Mesenchymal stem cell (in vitro differentiated cells and primary cell): ENCODE measurements around the gene FAM20B.

Experiments used
- DNase-seq: peaks from one replicate; pipeline ENCODE4 v3.0.0-alpha.2; 2013
- H2AFZ ChIP-seq: one replicate; pipeline ENCODE4 v1.6.1; 2013; ENCODE audit warnings: low read depth, mild to moderate bottlenecking, control low read depth, inconsistent platforms, low read length, moderate library complexity
- H2AK5ac ChIP-seq: 2 replicates; pipeline ENCODE4 v1.6.1; 2013; ENCODE audit warnings: low read length, moderate library complexity, mild to moderate bottlenecking, inconsistent platforms; ENCODE audit not compliant: severe bottlenecking
- H2BK120ac ChIP-seq: one replicate; pipeline ENCODE4 v1.6.1; 2013; ENCODE audit warnings: low read depth, mild to moderate bottlenecking, inconsistent platforms, low read length, moderate library complexity
- H2BK12ac ChIP-seq, 2 experiments: one replicate each; pipeline ENCODE4 v1.6.1; 2013; ENCODE audit warnings: inconsistent platforms in 2 of 2, low read length in 2 of 2, mild to moderate bottlenecking in 2 of 2, moderate library complexity in 2 of 2, control low read depth in 1 of 2
- H2BK15ac ChIP-seq: one replicate; pipeline ENCODE4 v1.6.1; 2013; ENCODE audit warnings: mild to moderate bottlenecking, low read depth, inconsistent platforms; ENCODE audit not compliant: poor library complexity, severe bottlenecking
- H2BK5ac ChIP-seq: 2 replicates; pipeline ENCODE4 v1.6.1; 2013; ENCODE audit warnings: low read depth, mild to moderate bottlenecking, low read length, control low read depth, inconsistent platforms; ENCODE audit not compliant: poor library complexity, severe bottlenecking
- H3K14ac ChIP-seq, 2 experiments: one replicate each; pipeline ENCODE4 v1.6.1; 2013; ENCODE audit warnings: inconsistent platforms in 2 of 2, low read length in 2 of 2, control low read depth in 1 of 2, mild to moderate bottlenecking in 1 of 2, moderate library complexity in 1 of 2
- H3K18ac ChIP-seq, 2 experiments: one replicate each; pipeline ENCODE4 v1.6.1; 2013; ENCODE audit warnings: inconsistent platforms in 2 of 2, low read length in 2 of 2, control low read depth in 1 of 2, low read depth in 1 of 2, mild to moderate bottlenecking in 1 of 2
- H3K23ac ChIP-seq, 2 experiments: one replicate each; pipeline ENCODE4 v1.6.1; 2013; ENCODE audit warnings: inconsistent platforms in 2 of 2, low read length in 2 of 2, mild to moderate bottlenecking in 2 of 2, moderate library complexity in 2 of 2, control low read depth in 1 of 2
- H3K27ac ChIP-seq: 2 replicates; pipeline ENCODE4 v1.5.1; 2013; ENCODE audit warnings: mild to moderate bottlenecking, moderate library complexity, low read length, control low read depth, inconsistent platforms; ENCODE audit not compliant: poor library complexity, severe bottlenecking
- H3K27me3 ChIP-seq, 2 experiments: 2 replicates each; pipeline versions ENCODE4 v1.6.1 to v1.7.0; 2013; ENCODE audit warnings: low read length in 2 of 2, mild to moderate bottlenecking in 2 of 2, moderate library complexity in 2 of 2, control low read depth in 1 of 2, inconsistent platforms in 1 of 2; ENCODE audit not compliant: control insufficient read depth in 1 of 2, insufficient read depth in 1 of 2
- H3K36me3 ChIP-seq, 2 experiments: 2 replicates each; pipeline versions ENCODE4 v1.6.1 to v1.7.0; 2013; ENCODE audit warnings: low read length in 2 of 2, control low read depth in 1 of 2, inconsistent platforms in 1 of 2, low read depth in 1 of 2, mild to moderate bottlenecking in 1 of 2; ENCODE audit not compliant: insufficient read depth in 2 of 2, control insufficient read depth in 1 of 2
- H3K4ac ChIP-seq, 2 experiments: one replicate each; pipeline ENCODE4 v1.6.1; 2013; ENCODE audit warnings: inconsistent platforms in 2 of 2, low read length in 2 of 2, mild to moderate bottlenecking in 2 of 2, moderate library complexity in 2 of 2, control low read depth in 1 of 2, low read depth in 1 of 2
- H3K4me1 ChIP-seq: 2 replicates; pipeline ENCODE4 v1.6.1; 2013; ENCODE audit warnings: low read depth, low read length, control low read depth; ENCODE audit not compliant: control insufficient read depth, insufficient read depth
- H3K4me2 ChIP-seq: 2 replicates; pipeline ENCODE4 v1.6.1; 2013; ENCODE audit warnings: low read length, mild to moderate bottlenecking, inconsistent platforms; ENCODE audit not compliant: poor library complexity, severe bottlenecking
- H3K4me3 ChIP-seq, 2 experiments: 2 replicates each; pipeline versions ENCODE4 v1.5.1 to v1.7.0; 2013; ENCODE audit warnings: low read length in 2 of 2, mild to moderate bottlenecking in 2 of 2, control low read depth in 1 of 2, low read depth in 1 of 2; ENCODE audit not compliant: insufficient read depth in 1 of 2
- H3K79me1 ChIP-seq: replicated peaks from 2 replicates; pipeline ENCODE4 v1.6.1; 2013; ENCODE audit warnings: mild to moderate bottlenecking, control low read depth, low read length, inconsistent platforms; ENCODE audit not compliant: poor library complexity, severe bottlenecking
- H3K9ac ChIP-seq: 2 replicates; pipeline ENCODE4 v1.7.0; 2013; ENCODE audit warnings: mild to moderate bottlenecking, low read length, moderate library complexity
- H3K9me3 ChIP-seq: 2 replicates; pipeline ENCODE4 v1.7.0; 2013; ENCODE audit warnings: mild to moderate bottlenecking, low read length; ENCODE audit not compliant: control insufficient read depth
- H4K8ac ChIP-seq: one replicate; pipeline ENCODE4 v1.6.1; 2013; ENCODE audit warnings: inconsistent platforms, mild to moderate bottlenecking, low read length, moderate library complexity
- H4K91ac ChIP-seq: one replicate; pipeline ENCODE4 v1.6.1; 2013; ENCODE audit warnings: mild to moderate bottlenecking, low read length, inconsistent platforms
- WGBS: methylation state at CpG from one replicate; pipeline ENCODE4 v1.1.7; 2013; ENCODE audit warnings: mixed read lengths; 5-methylcytosine and 5-hydroxymethylcytosine counted together

Gene FAM20B

GRCh38 chr1:179023946-179024650 lies 1.6 kb upstream of the FAM20B start:
- H4K91ac ChIP-seq, result no peak overlapping the region
- no peak overlapping the region for H3K27ac ChIP-seq
- H3K4ac ChIP-seq, result no peak overlapping the region
- no peak overlapping the region for H2AFZ ChIP-seq
- peak overlapping the region; percentile 93 for H2BK15ac ChIP-seq
- no peaks in the 10 kb centered on the region for H3K9me3 ChIP-seq
- no peak overlapping the region for H2BK120ac ChIP-seq
- H3K79me1 ChIP-seq, result peaks cover 2% of the 10 kb centered on the region
- peaks cover 0 to 5% of the 10 kb centered on the region in 2 experiments for H3K27me3 ChIP-seq
- no peak overlapping the region for H3K14ac ChIP-seq
- peaks cover 1% of the 10 kb centered on the region for H3K4me1 ChIP-seq
- H3K18ac ChIP-seq, result no peak overlapping the region
- H2BK12ac ChIP-seq, result peak overlapping the region in 1 of 2 experiments; percentile 24
- WGBS, result 79% methylated on average over 10 of the region's 10 CpGs
- no peak for DNase-seq
- H3K36me3 ChIP-seq, result no peaks in the 10 kb centered on the region
- H3K4me2 ChIP-seq, result no peak overlapping the region
- H2AK5ac ChIP-seq, result no peak overlapping the region
- no peak overlapping the region for H3K9ac ChIP-seq
- H4K8ac ChIP-seq, result no peak overlapping the region
- H2BK5ac ChIP-seq, result no peak overlapping the region
- no peak overlapping the region for H3K4me3 ChIP-seq
- no peak overlapping the region for H3K23ac ChIP-seq

- peaks cover 0 to 5% of the 10 kb centered on the region in 2 experiments for H3K27me3 ChIP-seq
- H3K4ac ChIP-seq, result peak overlapping the region; percentile 56 to 76
- DNase-seq, result peak; percentile 50
- H2AK5ac ChIP-seq, result no peak overlapping the region
- H2BK120ac ChIP-seq, result peak overlapping the region; percentile 99
- H3K18ac ChIP-seq, result peak overlapping the region; percentile 70 to 89
- H3K36me3 ChIP-seq, result no peaks in the 10 kb centered on the region
- peaks cover 1% of the 10 kb centered on the region for H3K4me1 ChIP-seq
- H2BK5ac ChIP-seq, result peak overlapping the region; percentile 61
- peak overlapping the region; percentile 95 for H4K8ac ChIP-seq
- peak overlapping the region; percentile 92 for H4K91ac ChIP-seq
- H3K9me3 ChIP-seq, result no peaks in the 10 kb centered on the region
- H3K9ac ChIP-seq, result peak overlapping the region; percentile 84
- peak overlapping the region; percentile 43 for H3K27ac ChIP-seq
- no peak overlapping the region for H2BK12ac ChIP-seq
- H3K79me1 ChIP-seq, result peaks cover 4% of the 10 kb centered on the region
- peak overlapping the region; percentile 43 for H2AFZ ChIP-seq
- H3K14ac ChIP-seq, result peak overlapping the region; percentile 6 to 7
- peak overlapping the region; percentile 88 for H3K4me2 ChIP-seq
- peak overlapping the region; percentile 98 for H2BK15ac ChIP-seq
- H3K23ac ChIP-seq, result peak overlapping the region in 1 of 2 experiments; percentile 55
- WGBS, result under 1% methylated on average over 84 of the region's 110 CpGs
- peak overlapping the region; percentile 83 to 87 for H3K4me3 ChIP-seq
Observed at GRCh38 chr1:179025975-179026812, 500 bp downstream of the FAM20B start.

GRCh38 chr1:179026813-179027669 lies 1.3 kb downstream of the FAM20B start:
- WGBS, result 36% methylated on average over 8 of the region's 11 CpGs
- Histone ChIP-seq H3K4ac (no peak overlapping the region), H2AK5ac (no peak overlapping the region), H3K14ac (no peak overlapping the region), H3K36me3 (no peaks in the 10 kb centered on the region), H2BK120ac (no peak overlapping the region), H3K4me1 (peaks cover 1% of the 10 kb centered on the region), H4K8ac (no peak overlapping the region), H2BK5ac (no peak overlapping the region), H3K27ac (peak overlapping the region; percentile 43), H3K27me3 (peaks cover 0 to 5% of the 10 kb centered on the region in 2 experiments), H2AFZ (peak overlapping the region; percentile 43), H3K9ac (peak overlapping the region; percentile 84), H3K18ac (peak overlapping the region in 1 of 2 experiments; percentile 70), H3K4me3 (peak overlapping the region; percentile 83 to 87), H3K79me1 (peaks cover 4% of the 10 kb centered on the region), H2BK12ac (no peak overlapping the region), H2BK15ac (no peak overlapping the region), H4K91ac (peak overlapping the region; percentile 92), H3K4me2 (peak overlapping the region; percentile 88), H3K9me3 (no peaks in the 10 kb centered on the region), H3K23ac (no peak overlapping the region)
- no peak for DNase-seq
